Myometrial cell (primary cell): ENCODE data around the gene AGPAT3. TPM values are rescaled to one million over a fixed set of nuclear protein-coding genes. Genes with fewer than 3 reads are reported as not detected.

Experiments used
- total RNA-seq: library from RNA; depleted of rRNA; stranded (reverse); fragments of >200 nt; gene quantifications from 2 replicates; pipeline ENCODE4 v1.2.3, GENCODE V29; 2015

AGPAT3 gene, protein sequence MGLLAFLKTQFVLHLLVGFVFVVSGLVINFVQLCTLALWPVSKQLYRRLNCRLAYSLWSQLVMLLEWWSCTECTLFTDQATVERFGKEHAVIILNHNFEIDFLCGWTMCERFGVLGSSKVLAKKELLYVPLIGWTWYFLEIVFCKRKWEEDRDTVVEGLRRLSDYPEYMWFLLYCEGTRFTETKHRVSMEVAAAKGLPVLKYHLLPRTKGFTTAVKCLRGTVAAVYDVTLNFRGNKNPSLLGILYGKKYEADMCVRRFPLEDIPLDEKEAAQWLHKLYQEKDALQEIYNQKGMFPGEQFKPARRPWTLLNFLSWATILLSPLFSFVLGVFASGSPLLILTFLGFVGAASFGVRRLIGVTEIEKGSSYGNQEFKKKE
- total RNA-seq = 49.8 and 57.7 TPM in 2 replicates

DNA sequence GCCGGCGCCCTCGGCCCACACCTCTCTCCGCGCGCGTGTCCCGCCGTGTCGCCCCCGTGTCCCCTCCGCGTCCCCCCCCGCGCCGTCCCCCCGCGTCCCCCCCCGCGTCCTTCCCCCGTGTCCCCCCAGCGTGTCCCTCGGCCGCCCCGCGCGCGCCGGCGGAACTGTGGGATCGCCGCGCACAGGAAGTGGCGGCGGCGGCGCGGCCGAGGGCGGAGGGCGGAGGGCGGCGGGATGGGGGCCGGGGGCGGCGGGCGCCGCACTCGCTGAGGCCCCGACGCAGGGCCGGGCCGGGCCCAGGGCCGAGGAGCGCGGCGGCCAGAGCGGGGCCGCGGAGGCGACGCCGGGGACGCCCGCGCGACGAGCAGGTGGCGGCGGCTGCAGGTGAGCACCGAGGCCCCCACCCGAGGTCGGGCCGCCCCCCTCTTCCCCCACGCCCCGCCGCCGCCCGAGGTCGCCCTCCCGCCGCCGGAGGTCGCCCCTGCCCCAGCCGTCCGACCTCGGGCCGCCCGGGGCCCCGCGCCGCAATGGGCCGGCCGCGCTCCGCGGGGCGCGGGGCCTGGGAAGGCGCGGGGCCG is at the start of gene AGPAT3:
Gene AGPAT3 (plus strand): TSS at position 262 of the 578 bp plus-strand sequence. CDS start 94,459 bp downstream, outside the sequence.

DNA sequence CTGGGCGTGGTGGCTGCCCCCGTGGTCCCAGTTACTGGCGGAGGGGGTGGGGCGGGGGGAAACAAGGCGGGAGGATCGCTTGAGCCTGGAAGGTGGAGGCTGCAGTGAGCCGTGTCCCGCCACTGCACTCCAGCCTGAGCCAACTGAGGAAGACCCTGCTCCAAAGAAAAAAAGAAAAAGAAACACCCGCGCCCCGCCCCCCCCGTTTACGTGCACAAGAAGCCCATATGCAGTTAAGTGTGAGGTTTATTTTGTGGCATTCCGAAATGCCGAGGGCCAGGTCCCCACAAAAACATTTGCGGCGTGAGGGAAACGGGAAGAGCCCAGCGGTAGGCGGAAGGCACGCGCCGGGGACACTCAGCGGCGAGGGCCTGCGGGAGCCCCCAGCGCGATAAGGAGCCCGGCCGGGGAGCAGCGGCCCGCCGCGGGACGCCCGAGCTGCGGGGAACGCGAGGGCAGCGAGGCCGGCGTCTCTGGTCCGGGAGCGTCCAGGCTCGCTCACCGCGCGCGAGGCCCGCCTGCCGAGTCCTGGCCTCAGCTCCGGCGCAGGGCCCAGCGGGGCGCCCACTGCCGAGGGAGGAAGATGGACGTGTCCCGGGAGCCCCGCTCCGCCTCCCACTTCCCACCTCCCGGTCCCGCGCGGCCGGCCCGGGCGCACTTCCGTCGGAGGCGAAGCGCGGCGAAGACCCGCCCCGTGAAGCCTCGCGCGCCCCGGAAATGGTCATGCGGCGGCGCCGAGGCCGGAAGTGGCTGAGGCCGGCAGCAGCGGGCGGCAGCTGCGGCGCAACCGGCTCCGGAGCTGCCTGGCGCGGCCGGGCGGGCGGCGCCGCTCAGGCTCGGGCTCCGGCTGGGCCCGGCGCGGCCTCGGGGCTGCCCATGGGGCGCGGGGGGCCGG is 146.8 kb downstream of the AGPAT3 start, which contains the start of gene TRAPPC10:
Gene TRAPPC10 (plus strand): TSS at position 731 of the 895 bp plus-strand sequence. CDS start 185 bp downstream, outside the sequence.

Other genes with a start within 250 kb of the AGPAT3 start
- 2.7 and 4.3 TPM in 2 replicates for gene HSF2BP, start 205.7 kb upstream of the AGPAT3 start, total RNA-seq
- 20.9 and 23.9 TPM in 2 replicates for gene RRP1B, start 205.7 kb upstream of the AGPAT3 start, total RNA-seq
- 154 and 187 TPM in 2 replicates for gene PDXK, start 146.1 kb upstream of the AGPAT3 start, total RNA-seq
- 10.1 and 13.5 TPM in 2 replicates for gene CSTB, start 88.9 kb upstream of the AGPAT3 start, total RNA-seq
- gene RRP1, start 75.6 kb upstream of the AGPAT3 start, total RNA-seq = 20.8 and 24.3 TPM in 2 replicates
- 12.1 and 14.4 TPM in 2 replicates for gene TRAPPC10, start 147.1 kb downstream of the AGPAT3 start, total RNA-seq
- gene PWP2, start 242.2 kb downstream of the AGPAT3 start, total RNA-seq = 16.7 and 21.3 TPM in 2 replicates